Measurements from ENCODE around the gene PRR14L. TPM values are rescaled to one million over a fixed set of nuclear protein-coding genes. Genes with fewer than 3 reads are reported as not detected.

PRR14L gene
- total and polyA plus RNA-seq, 2 donors = 10.1 to 10.7 TPM

DNA sequence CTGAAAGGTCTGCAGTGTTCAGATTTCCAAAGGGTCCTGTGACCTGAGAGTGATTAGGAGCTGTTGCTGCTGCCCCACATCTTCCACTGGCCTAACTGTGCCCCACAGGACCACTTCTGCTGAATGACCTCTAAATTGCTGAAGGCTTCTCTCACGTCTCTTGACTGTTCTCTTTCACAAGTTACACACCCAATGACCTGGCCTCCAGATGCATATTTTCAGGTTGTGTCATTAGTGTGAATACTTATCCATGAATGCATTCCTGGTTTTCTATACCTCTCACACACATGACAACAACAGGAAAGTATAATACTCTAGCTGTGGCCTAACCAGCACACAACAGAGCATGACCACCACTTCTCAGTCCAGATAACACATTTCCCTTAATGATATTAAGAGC, 15.4 kb downstream of the PRR14L start:
- peaks cover 0 to 4% of the 10 kb centered on the region in 2 donors for H3K4me1 ChIP-seq (ENCODE audit: control insufficient read depth in 2 of 2, insufficient read depth in 2 of 2, low read length in 2 of 2)
- no peak overlapping the region for H3K27ac ChIP-seq (ENCODE audit: low read depth in 1 of 2, low read length in 1 of 2)
- H3K27me3 ChIP-seq (ENCODE audit: control insufficient read depth in 2 of 2, insufficient read depth in 1 of 2, low read length in 1 of 2) = no peaks in the 10 kb centered on the region
- no peaks in the 10 kb centered on the region for H3K9me3 ChIP-seq (ENCODE audit: control insufficient read depth in 2 of 2, insufficient read depth in 1 of 2, low read length in 1 of 2)
- DNase-seq (ENCODE audit: low read depth in 6 of 9, low spot score in 9 of 9) = no peak
- H3K36me3 ChIP-seq (ENCODE audit: control insufficient read depth in 2 of 2, insufficient read depth in 2 of 2, low read length in 1 of 2) = peaks cover 13 to 20% of the 10 kb centered on the region in 2 donors
- no peak overlapping the region for H3K4me3 ChIP-seq (ENCODE audit: low read length in 2 of 2)
- WGBS = 100% methylated on average over 1 of the region's 1 CpG

GRCh38 chr22:31733580-31734079, 16.3 kb downstream of the PRR14L start:
- Histone ChIP-seq H3K27me3 (ENCODE audit: control insufficient read depth in 2 of 2, insufficient read depth in 1 of 2, low read length in 1 of 2) (no peaks in the 10 kb centered on the region), H3K9me3 (ENCODE audit: control insufficient read depth in 2 of 2, insufficient read depth in 1 of 2, low read length in 1 of 2) (no peaks in the 10 kb centered on the region), H3K4me3 (ENCODE audit: low read length in 2 of 2) (no peak overlapping the region), H3K36me3 (ENCODE audit: control insufficient read depth in 2 of 2, insufficient read depth in 2 of 2, low read length in 1 of 2) (peaks cover 12 to 15% of the 10 kb centered on the region in 2 donors), H3K4me1 (ENCODE audit: control insufficient read depth in 2 of 2, insufficient read depth in 2 of 2, low read length in 2 of 2) (peaks cover 0 to 4% of the 10 kb centered on the region in 2 donors), H3K27ac (ENCODE audit: low read depth in 1 of 2, low read length in 1 of 2) (no peak overlapping the region)
- no peak for DNase-seq (ENCODE audit: low read depth in 6 of 9, low spot score in 9 of 9)
- 91% methylated on average over 7 of the region's 7 CpGs for WGBS

- Histone ChIP-seq H3K4me3 (ENCODE audit: low read length in 2 of 2) (no peak overlapping the region), H3K9me3 (ENCODE audit: control insufficient read depth in 2 of 2, insufficient read depth in 1 of 2, low read length in 1 of 2) (no peaks in the 10 kb centered on the region), H3K4me1 (ENCODE audit: control insufficient read depth in 2 of 2, insufficient read depth in 2 of 2, low read length in 2 of 2) (no peaks in the 10 kb centered on the region), H3K36me3 (ENCODE audit: control insufficient read depth in 2 of 2, insufficient read depth in 2 of 2, low read length in 1 of 2) (peaks cover 9 to 12% of the 10 kb centered on the region in 2 donors), H3K27ac (ENCODE audit: low read depth in 1 of 2, low read length in 1 of 2) (no peak overlapping the region), H3K27me3 (ENCODE audit: control insufficient read depth in 2 of 2, insufficient read depth in 1 of 2, low read length in 1 of 2) (no peaks in the 10 kb centered on the region)
- WGBS = 97% methylated on average over 2 of the region's 2 CpGs
- no peak for DNase-seq (ENCODE audit: low read depth in 6 of 9, low spot score in 9 of 9)
These were observed 17.7 kb downstream of the PRR14L start for GRCh38 chr22:31732089-31732829.

DNA sequence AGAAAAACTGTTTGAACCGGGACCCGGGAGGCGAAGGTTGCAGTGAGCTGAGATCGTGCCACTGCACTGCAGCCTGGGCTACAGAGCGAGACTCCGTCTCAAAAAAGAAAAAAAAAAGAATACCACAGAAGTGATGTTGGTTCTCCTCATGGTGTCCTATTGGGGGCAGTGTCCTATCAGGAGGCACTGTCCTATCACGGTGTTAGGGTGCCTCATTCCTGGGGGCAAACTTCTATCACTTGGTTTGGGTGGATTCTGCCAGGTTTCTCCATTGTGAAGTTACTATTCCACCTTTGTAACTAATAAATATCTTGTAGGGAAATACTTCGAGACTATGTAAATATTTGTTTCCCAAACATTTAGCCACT, 19.6 kb downstream of the PRR14L start:
- H3K4me3 ChIP-seq (ENCODE audit: low read length in 2 of 2) = no peak overlapping the region
- no peaks in the 10 kb centered on the region for H3K4me1 ChIP-seq (ENCODE audit: control insufficient read depth in 2 of 2, insufficient read depth in 2 of 2, low read length in 2 of 2)
- H3K9me3 ChIP-seq (ENCODE audit: control insufficient read depth in 2 of 2, insufficient read depth in 1 of 2, low read length in 1 of 2) = no peaks in the 10 kb centered on the region
- WGBS = 98% methylated on average over 8 of the region's 8 CpGs
- no peak for DNase-seq (ENCODE audit: low read depth in 6 of 9, low spot score in 9 of 9)
- H3K27ac ChIP-seq (ENCODE audit: low read depth in 1 of 2, low read length in 1 of 2) = no peak overlapping the region
- H3K27me3 ChIP-seq (ENCODE audit: control insufficient read depth in 2 of 2, insufficient read depth in 1 of 2, low read length in 1 of 2) = no peaks in the 10 kb centered on the region
- H3K36me3 ChIP-seq (ENCODE audit: control insufficient read depth in 2 of 2, insufficient read depth in 2 of 2, low read length in 1 of 2) = peaks cover 4 to 14% of the 10 kb centered on the region in 2 donors

GRCh38 chr22:31728857-31729256, 21.1 kb downstream of the PRR14L start:
- peaks cover 15 to 22% of the 10 kb centered on the region in 2 donors for H3K36me3 ChIP-seq (ENCODE audit: control insufficient read depth in 2 of 2, insufficient read depth in 2 of 2, low read length in 1 of 2)
- WGBS = 98% methylated on average over 4 of the region's 4 CpGs

DNA sequence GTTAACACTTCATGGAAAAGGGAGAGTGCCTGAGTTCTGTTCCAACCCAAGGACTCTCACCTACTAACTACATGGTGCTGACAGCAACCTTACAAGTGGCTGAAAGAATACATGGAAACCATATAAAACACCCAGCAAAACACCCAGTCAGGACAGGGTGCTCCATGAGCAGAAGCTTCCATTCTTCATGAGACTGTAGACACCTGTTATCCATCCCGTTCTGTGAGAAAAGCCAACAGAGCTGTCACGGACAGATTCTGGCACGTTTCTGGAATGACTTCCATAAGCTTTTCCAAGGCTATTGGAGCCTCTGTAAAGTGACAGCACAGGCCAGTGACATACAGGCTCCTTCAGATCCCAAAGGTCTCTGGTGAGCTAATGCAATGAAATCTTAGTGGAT, 23.2 kb downstream of the PRR14L start:
- 97% methylated on average over 3 of the region's 3 CpGs for WGBS
- Histone ChIP-seq H3K36me3 (ENCODE audit: control insufficient read depth in 2 of 2, insufficient read depth in 2 of 2, low read length in 1 of 2) (peaks cover 20 to 31% of the 10 kb centered on the region in 2 donors), H3K27ac (ENCODE audit: low read depth in 1 of 2, low read length in 1 of 2) (no peak overlapping the region), H3K9me3 (ENCODE audit: control insufficient read depth in 2 of 2, insufficient read depth in 1 of 2, low read length in 1 of 2) (no peaks in the 10 kb centered on the region), H3K4me1 (ENCODE audit: control insufficient read depth in 2 of 2, insufficient read depth in 2 of 2, low read length in 2 of 2) (no peaks in the 10 kb centered on the region), H3K27me3 (ENCODE audit: control insufficient read depth in 2 of 2, insufficient read depth in 1 of 2, low read length in 1 of 2) (no peaks in the 10 kb centered on the region), H3K4me3 (ENCODE audit: low read length in 2 of 2) (no peak overlapping the region)
- no peak for DNase-seq (ENCODE audit: low read depth in 6 of 9, low spot score in 9 of 9)

More at GRCh38 chr22:31728857-31729256, 21.1 kb downstream of the PRR14L start:
- no peak for DNase-seq (ENCODE audit: low read depth in 6 of 9, low spot score in 9 of 9)
- H3K27ac ChIP-seq (ENCODE audit: low read depth in 1 of 2, low read length in 1 of 2) = no peak overlapping the region
- no peak overlapping the region for H3K4me3 ChIP-seq (ENCODE audit: low read length in 2 of 2)
- no peaks in the 10 kb centered on the region for H3K9me3 ChIP-seq (ENCODE audit: control insufficient read depth in 2 of 2, insufficient read depth in 1 of 2, low read length in 1 of 2)
- H3K27me3 ChIP-seq (ENCODE audit: control insufficient read depth in 2 of 2, insufficient read depth in 1 of 2, low read length in 1 of 2) = no peaks in the 10 kb centered on the region
- no peaks in the 10 kb centered on the region for H3K4me1 ChIP-seq (ENCODE audit: control insufficient read depth in 2 of 2, insufficient read depth in 2 of 2, low read length in 2 of 2)

- Histone ChIP-seq H3K27me3 (ENCODE audit: control insufficient read depth in 2 of 2, insufficient read depth in 1 of 2, low read length in 1 of 2) (no peaks in the 10 kb centered on the region), H3K9me3 (ENCODE audit: control insufficient read depth in 2 of 2, insufficient read depth in 1 of 2, low read length in 1 of 2) (no peaks in the 10 kb centered on the region), H3K4me1 (ENCODE audit: control insufficient read depth in 2 of 2, insufficient read depth in 2 of 2, low read length in 2 of 2) (no peaks in the 10 kb centered on the region), H3K4me3 (ENCODE audit: low read length in 2 of 2) (no peak overlapping the region), H3K36me3 (ENCODE audit: control insufficient read depth in 2 of 2, insufficient read depth in 2 of 2, low read length in 1 of 2) (peaks cover 29 to 36% of the 10 kb centered on the region in 2 donors), H3K27ac (ENCODE audit: low read depth in 1 of 2, low read length in 1 of 2) (no peak overlapping the region)
- WGBS = 98% methylated on average over 5 of the region's 5 CpGs
- no peak for DNase-seq (ENCODE audit: low read depth in 6 of 9, low spot score in 9 of 9)
These were observed 26.2 kb downstream of the PRR14L start for GRCh38 chr22:31723723-31724122.

DNA sequence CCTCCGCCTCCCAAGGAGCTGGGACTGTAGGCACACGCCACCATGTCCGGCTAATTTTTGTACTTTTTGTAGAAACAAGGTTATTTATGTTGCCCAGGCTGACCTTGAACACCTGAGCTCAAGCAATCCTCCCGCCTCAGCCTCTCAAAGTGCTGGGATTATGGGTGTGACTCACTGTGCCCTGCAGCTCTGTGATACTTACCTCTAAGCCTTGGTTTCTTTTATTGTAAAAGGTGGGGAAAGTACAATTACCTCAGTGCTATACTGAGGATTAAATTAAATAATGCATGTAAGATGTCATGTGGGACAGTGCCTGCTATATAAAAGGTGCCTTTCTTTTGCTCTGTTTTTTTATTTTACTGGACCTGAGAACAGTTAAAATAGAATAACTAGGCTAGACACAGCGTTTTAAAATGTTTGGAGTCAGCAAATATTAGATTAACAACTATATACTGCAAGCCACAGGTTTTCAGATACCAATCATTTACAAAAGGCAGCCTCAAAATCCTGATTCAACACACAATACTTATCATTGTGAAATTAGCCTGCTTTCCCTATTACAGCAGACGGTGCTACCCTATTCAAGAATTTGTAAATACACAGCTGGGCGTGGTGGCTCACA, 30.0 kb downstream of the PRR14L start:
- no peak overlapping the region for H3K4me3 ChIP-seq (ENCODE audit: low read length in 2 of 2)

DNA sequence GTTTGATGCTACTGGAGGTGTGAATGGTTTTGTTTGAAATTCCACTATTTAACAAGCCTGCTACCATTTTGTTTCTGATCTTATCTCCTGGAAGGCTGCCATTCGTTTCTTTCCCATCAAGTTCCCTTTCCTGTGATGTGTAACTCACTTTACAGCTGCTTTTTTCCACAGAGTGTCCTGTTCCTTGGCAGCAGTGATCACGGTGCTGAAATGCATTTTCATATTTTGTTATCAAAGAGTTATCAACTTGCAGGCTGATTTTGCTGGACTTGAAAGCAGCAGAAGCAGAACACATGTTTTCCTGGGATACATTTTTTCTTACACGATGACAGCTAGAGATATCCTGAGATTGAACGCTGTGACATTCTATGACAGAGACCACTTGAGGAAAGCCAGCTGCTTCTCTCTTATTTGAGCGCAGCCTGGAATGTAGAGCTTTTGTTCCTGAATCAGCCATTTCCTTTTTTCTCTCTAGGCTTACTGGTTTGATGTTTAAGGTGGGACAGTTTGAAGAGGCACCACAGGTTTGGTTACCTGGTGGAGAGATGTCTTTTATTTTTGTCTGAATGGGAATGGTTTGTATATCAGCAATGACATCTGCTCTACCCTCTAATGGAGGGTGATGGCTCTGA, 34.7 kb downstream of the PRR14L start:
- Histone ChIP-seq H3K4me3 (ENCODE audit: low read length in 2 of 2) (no peak overlapping the region), H3K27ac (ENCODE audit: low read depth in 1 of 2, low read length in 1 of 2) (no peak overlapping the region), H3K9me3 (ENCODE audit: control insufficient read depth in 2 of 2, insufficient read depth in 1 of 2, low read length in 1 of 2) (no peaks in the 10 kb centered on the region), H3K27me3 (ENCODE audit: control insufficient read depth in 2 of 2, insufficient read depth in 1 of 2, low read length in 1 of 2) (no peaks in the 10 kb centered on the region), H3K36me3 (ENCODE audit: control insufficient read depth in 2 of 2, insufficient read depth in 2 of 2, low read length in 1 of 2) (peaks cover 56 to 66% of the 10 kb centered on the region in 2 donors), H3K4me1 (ENCODE audit: control insufficient read depth in 2 of 2, insufficient read depth in 2 of 2, low read length in 2 of 2) (no peaks in the 10 kb centered on the region)
- no peak for DNase-seq (ENCODE audit: low read depth in 6 of 9, low spot score in 9 of 9)
- 98% methylated on average over 5 of the region's 5 CpGs for WGBS

More for the DNA sequence above, 30.0 kb downstream of the PRR14L start:
- Histone ChIP-seq H3K9me3 (ENCODE audit: control insufficient read depth in 2 of 2, insufficient read depth in 1 of 2, low read length in 1 of 2) (no peaks in the 10 kb centered on the region), H3K27ac (ENCODE audit: low read depth in 1 of 2, low read length in 1 of 2) (no peak overlapping the region), H3K36me3 (ENCODE audit: control insufficient read depth in 2 of 2, insufficient read depth in 2 of 2, low read length in 1 of 2) (peaks cover 46 to 50% of the 10 kb centered on the region in 2 donors), H3K4me1 (ENCODE audit: control insufficient read depth in 2 of 2, insufficient read depth in 2 of 2, low read length in 2 of 2) (no peaks in the 10 kb centered on the region), H3K27me3 (ENCODE audit: control insufficient read depth in 2 of 2, insufficient read depth in 1 of 2, low read length in 1 of 2) (no peaks in the 10 kb centered on the region)
- WGBS = 98% methylated on average over 7 of the region's 7 CpGs
- DNase-seq (ENCODE audit: low read depth in 6 of 9, low spot score in 9 of 9) = no peak

Measured in thymus (tissue), 11 donors.